Inflammatory macrophage treated with lipopolysaccharide for 1 hour (primary cell): Measurements from ENCODE around the gene FOSL2.
A peak's percentile ranks its signal among the peaks of the same experiment; 100 is the strongest.

ENCODE experiments used
- DNase-seq, 2 donors: peaks; one replicate each; pipeline ENCODE4 v3.0.0-alpha.2; 2020 to 2022

Gene FOSL2

DNA sequence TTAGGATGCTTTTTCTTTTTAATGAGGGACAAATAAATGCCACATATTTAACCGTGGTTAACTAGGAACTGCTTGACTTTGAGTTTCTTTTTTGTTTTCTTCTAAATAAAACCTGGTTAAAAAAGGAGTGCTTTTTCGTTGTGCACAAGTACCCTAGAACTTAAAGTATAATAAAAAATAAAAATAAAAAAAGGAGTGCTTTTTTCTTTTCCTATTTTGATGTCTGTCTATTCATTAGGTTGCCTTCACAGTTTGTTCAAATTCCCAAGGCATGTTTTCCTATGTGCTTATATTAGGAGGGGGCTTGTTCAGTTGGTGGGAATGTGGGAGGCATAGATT, 4.4 kb downstream of the FOSL2 start:
- DNase-seq = no peak

DNA sequence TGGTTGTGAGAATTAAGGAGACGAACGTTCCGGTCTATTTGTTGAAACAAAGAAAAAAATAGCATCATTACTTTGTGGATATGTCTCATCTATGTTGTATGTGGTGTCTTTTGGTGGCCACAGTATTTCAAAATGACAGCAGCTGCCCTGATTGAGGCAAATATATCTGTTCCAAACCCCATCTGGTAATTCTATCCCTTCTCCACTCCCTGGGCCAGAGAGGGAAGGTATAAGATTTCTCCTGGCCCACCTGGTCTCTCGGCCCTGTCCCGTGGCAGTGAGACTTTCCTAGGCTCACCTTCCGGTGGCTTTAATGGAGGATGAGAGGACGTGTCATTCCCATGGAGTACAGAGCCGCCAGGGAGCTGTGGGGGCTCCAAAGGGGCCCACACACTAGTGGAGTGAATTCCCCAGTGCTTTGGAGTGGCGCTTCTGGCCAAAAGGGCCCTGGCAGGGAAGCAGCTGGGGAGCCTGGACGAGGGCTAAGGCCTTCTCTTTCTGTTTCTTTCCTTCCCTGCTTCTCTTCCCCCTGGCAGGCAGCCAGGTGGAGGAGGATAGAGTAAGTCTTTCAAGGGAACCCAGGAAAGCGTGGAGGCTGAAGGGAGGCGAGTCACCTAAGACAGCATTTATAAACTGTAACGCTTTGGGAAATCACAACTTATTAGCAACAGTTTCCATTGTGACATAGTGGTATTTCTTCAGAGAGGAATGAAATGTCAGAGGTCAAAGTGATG, 5.6 kb downstream of the FOSL2 start:
- DNase-seq = peak; percentile 73 to 87

DNA sequence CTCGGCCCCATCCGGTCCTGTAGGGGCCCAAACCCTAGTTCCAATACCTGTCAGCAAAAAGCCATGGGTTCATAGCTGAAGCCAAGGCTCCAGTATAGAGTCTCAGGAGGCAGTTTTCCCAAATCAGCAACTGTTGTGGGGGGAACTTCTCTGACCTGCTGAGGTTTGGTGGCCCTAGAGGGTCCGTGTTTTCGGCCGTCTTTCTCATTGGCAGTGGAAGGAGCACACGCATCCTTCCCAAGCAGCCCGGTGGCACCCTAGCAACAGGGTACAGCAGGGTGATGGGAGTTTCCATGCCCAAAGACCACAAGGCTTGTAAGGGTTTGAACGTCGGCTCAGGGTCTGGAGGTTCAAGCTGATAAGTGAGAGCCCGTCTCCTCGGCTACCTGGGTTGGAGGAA, 6.6 kb downstream of the FOSL2 start:
- no peak for DNase-seq

DNA sequence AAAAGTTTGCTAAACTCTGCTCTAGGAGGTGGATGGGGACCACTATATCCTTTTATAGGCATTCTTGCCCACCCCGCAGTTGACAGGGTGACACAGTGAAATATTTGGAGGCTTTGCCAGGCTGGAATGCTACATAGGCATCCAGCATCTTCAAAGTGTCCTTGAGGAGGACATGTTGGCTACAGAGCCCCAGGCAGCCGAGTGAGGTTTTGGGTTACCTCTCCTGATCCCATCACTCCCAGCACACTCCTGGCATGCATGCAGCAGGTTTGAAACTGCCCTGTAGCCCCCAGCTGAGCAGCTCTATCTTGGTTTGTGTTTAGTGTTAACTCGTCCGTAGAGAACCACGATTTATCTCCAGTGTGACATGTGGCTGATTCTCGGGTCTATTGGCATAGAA, 7.3 kb downstream of the FOSL2 start:
- DNase-seq = no peak

DNA sequence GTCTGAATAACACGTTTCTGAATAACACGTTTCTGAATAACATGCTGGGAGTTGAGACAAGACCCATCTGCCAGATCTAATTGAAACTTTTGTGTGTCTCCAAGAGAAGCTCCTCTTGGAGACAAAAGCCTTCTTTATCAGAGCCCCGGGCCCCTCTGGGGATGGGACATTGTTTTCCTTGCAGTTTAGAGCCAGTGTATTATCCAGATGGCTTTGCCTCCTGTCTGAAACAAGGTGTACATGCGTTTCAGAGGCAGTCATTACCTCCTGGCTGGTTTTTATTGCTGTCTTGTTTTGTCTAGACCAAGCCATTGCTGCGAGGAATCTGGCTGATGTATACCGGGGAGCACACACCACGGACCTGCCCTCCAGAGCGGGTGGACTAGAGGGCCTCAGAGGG, 7.8 kb downstream of the FOSL2 start:
- DNase-seq = no peak

DNA sequence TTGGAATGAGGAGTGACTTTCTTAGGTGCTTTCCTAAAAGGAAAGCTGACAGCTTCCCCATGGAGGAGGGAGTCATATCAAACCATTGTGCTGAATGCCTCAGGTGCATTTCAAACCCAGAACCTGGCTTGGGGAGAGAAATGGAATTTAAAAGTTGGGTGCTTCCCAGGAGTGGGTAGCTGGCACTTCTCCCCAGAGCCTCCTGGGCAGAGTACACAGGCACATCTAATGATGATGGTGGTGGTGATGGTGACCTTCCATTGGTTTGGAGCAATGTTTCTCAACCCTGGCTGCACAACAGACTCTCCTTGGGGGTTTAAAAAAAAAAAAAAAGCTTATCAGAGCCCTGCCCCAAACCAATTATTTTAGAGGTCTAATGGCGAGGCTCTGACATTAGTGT, 8.3 kb downstream of the FOSL2 start:
- DNase-seq = no peak

DNA sequence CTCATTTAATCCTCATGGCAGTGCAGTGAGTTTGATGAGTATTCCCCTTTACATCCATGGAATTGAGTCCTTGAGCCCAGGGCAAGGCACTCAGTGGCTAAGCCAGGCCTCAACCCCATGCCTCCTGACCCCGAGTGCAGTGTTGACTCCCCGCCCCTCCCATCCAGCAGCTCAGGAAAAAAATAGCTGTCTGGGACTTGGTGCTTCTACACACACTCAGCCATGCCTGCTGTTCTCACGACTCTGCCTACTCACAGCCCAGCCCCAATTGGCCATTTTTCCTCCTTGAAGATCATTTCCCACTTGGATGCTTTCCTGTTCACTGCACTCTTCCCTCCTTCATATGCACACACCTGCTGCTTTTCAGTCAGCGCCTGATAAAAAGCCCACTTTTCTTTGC, 8.8 kb downstream of the FOSL2 start:
- DNase-seq = no peak

DNA sequence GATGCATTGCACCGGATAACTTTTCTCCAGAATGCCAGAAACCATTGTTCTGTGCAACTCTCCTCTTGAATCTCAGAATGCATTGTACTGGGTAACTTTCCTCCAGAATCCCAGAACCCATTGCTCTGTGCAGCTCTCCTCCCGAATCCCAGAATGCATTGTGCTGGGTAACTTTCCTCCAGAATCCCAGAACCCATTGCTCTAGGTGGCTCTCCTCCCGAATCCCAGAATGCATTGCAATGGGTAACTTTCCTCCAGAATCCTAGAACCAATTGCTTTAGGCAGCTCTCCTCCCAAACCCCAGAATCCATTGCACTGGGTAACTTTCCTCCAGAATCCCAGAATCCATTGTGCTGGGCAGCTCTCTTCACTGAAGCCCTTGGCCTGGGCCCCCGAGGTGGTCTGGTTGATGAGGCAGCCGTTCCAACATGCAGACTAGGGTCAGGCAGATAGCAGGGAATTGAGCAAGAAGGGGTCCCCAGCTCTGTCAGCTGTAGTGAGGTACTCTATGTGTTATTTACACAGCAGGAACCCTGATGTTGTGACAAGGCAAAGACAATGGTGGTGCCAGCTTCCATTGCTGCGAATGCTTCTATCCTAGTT, 9.4 kb downstream of the FOSL2 start:
- DNase-seq = no peak

DNA sequence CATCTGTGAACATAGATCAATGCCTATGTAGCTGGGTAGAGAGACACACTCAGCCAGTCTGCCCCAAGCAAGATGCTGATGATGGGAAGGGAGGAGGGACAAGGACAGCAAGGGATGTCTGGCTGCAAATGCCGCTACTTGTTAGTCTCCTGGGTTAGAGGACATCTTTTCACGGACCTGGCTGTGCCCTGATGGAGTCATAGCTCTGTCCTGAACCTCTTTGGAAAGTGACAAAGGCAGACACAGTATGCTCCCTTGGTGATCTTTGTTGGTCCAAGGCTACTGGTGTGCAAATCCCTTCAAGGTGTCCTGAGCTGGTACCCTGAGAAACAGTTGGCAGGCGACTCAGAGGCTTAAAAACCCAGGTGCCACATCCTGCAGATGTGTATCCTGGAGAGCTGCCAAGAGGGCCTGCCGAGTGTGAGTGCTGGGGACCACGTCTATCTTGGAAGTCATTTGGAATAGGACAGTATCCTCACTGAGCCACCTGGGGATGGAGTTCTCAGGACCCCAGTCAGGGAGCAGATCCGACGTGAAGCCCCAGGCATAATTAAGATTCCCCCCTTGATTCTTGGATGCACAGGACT, 10.8 kb downstream of the FOSL2 start:
- no peak for DNase-seq

DNA sequence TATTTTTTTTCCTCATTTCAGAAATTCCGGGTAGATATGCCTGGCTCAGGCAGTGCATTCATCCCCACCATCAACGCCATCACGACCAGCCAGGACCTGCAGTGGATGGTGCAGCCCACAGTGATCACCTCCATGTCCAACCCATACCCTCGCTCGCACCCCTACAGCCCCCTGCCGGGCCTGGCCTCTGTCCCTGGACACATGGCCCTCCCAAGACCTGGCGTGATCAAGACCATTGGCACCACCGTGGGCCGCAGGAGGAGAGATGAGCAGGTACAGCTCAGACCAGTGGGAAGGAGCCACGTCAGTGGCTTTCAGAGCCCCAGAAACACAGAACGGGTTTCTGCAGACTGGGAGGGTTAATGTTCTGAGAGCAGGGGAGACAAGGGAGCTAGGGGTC, 11.4 kb downstream of the FOSL2 start:
- DNase-seq = no peak

DNA sequence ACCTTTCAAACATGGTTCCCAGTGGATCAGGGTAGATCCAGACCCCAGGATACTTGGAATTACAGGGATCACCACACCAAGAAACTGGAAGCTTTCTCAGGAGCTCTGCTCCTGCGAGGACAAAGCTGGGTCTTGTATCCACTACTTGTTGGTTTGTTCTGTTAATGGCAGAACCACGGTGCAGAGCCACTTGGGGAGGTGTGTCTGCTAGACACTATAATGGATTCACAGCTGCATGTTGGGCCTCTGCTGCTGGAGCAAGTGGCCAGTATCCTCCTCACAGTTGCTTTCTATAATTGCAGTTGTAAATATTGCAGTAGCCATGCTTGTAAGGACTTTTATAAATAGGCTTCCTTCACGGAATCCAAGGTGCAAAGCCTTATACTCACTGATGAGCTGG, 12.9 kb downstream of the FOSL2 start:
- no peak for DNase-seq

DNA sequence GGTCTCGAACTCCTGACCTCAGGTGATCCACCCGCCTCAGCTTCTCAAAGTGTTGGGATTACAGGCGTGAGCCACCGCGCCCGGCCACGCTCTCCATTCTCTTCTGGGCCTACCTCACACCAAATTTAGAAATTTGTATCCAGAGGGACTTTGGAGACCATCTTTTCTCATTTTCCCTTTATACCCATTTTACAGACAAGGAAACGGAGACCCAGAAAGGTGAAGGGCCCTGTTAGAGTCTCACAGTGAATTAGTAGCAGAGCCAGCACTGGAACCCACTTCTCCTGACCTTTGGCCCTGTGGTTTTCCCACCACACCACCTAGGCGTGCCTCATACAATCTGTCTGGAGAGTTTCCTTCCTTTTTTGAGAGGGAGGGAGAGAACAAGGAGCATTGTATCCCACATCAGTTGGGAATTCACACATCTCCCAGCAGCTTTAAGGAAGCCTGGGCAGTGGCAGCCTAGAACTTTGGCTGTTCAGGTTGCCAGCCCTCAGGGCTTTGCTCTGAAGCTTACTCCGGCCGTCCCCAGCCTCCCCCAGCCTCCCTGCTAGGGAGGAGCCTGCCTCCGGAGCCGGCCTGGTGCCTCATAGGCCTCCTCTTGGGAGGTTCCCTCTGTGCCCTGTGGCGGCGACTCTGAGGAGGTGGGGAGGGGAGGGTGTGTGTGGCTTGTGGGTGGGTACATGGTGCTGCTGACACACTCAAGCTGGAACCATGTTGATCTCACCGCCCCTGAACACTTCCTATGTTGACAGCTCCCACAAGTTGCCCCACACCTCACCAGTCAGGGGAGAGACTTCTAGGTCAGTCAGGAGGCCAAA, 13.8 kb downstream of the FOSL2 start:
- DNase-seq = peak; percentile 89 to 97

DNA sequence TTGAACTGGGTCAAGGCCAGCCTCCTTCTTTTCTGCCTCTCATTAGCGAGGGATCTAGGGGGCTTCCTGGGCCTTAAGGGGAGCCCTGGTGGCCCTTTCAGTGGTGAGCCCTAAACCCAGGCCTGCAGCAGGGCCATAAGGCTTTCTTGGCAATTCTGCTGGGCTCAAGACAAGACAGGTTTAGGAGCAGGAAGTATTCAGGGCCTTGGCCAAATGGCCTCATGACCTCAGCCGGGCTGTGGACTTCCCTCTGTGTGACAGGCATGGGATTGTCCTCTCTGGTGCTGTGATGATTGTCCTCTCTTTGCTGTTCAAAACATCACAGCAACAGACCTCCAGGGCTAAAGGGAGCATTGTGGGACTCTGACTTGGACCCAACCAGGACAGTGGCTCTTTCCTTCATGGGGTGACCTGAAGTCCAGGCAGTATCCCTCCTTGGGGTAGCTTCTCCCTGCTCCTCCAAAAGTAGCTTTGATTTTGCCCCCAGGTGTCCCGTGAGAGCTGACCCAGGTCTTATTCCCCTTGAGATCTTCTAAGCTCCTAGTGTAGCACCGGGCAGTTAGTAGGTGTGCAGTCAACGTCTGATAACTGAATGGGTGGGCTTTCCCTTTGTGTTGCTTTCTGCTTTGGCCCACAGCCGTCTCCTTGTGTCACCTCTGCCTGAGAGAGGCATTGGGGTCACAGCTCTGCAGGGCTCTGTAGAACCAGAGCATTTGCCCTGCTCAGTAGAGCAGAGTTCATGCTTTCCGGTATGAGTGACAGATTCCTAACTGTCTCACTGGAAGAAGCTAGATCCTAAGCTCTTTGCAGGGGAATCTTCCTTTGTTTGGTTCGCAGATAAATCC, 14.7 kb downstream of the FOSL2 start:
- DNase-seq = peak; percentile 64 to 77

DNA sequence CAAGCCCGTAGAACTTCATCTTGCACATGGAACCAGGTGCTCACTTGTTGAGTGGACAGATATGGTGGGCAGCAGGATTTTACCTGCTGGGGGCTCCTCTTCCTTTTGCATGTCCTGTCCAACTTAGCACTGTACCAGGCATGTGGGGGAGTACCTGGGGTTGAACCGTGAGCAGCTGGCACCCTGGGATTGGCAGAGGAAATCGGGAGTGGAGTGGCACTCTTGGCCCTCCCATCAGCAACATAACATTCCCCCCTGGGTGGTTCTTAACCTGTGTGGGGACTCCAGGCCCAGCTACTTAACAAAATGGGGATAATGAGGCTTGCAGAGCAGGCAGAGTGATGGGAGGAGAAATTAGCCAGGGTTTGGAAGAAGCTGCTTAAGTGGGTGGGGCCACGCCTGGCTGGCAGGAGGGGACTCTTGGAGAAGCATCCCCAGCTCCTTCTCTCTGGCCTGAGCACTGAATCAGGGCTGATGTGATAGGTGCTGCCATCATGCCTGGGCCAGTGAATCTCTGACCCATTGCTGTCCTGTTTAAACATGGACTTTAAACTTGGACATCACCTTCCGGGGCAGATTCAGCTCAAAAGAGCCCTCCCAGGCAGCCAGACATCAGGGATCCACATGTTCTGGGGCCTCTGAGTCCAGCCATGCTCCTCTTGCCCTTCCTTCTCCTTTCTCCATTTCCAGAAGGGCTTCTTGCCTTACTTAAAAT, 15.5 kb downstream of the FOSL2 start:
- DNase-seq = no peak

DNA sequence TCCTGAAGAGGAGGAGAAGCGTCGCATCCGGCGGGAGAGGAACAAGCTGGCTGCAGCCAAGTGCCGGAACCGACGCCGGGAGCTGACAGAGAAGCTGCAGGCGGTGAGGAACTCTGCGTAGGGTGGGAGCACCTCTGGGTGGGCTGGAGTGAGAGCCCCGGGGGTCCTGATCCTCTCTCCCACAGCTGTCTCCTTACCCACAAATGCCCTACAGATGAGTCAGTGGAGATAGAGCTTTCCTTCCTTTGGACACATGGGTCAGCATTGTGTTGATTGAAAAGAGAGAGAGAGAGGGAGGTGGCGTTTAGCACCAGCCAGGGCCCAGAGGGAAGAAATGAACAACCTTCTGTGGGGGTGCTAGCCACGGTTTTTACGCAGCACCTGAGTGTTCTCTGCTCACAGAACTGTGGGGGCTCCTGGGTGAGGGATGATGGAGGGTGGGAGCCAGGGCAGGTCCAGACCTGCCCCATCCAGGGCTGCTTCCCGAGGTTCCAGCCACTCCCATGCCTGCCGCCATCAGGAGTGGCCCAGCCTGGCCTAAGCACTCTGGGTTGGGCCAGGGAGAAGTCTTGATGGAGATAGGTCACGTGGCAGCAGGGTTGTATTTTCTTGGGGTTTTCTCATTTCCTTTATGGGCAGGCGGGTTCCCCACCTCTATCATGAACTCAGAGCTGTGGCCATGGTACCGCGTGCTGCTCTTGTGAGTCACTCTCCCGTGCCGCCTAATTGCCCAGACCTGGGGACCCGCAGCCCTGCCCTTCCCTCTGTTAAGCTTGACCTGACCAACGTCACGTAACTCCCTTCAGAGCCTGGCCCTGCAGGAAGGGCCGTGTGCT, 16.3 kb downstream of the FOSL2 start:
- peak; percentile 86 for DNase-seq

DNA sequence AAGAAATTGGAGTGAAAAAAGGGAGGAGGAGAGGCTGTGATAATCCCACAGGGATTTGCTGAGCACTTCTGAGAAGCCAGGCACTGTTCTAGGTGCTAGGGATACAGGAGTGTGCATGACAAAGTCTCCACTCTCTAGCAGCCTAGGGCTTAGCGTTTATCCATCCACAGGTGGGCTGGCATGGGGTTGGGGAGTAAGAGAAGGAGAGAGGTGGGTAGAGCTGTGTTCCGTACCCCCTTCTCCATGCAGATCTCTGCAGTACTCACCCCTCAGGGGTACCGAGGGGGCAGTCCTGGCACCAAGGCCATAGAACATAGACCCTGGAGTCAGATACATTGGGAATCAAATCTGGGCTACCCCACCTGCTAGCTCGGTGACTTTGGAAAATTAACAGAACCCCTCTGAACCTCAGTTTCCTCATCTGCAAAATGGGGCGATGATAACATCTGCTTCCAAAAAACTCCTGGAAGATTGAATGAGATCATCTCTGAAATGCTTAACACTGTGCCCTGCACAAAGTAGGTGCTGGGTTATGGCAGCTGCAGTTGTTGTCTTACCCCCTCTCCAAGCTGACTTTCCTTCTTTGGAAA, 18.6 kb downstream of the FOSL2 start:
- no peak for DNase-seq

DNA sequence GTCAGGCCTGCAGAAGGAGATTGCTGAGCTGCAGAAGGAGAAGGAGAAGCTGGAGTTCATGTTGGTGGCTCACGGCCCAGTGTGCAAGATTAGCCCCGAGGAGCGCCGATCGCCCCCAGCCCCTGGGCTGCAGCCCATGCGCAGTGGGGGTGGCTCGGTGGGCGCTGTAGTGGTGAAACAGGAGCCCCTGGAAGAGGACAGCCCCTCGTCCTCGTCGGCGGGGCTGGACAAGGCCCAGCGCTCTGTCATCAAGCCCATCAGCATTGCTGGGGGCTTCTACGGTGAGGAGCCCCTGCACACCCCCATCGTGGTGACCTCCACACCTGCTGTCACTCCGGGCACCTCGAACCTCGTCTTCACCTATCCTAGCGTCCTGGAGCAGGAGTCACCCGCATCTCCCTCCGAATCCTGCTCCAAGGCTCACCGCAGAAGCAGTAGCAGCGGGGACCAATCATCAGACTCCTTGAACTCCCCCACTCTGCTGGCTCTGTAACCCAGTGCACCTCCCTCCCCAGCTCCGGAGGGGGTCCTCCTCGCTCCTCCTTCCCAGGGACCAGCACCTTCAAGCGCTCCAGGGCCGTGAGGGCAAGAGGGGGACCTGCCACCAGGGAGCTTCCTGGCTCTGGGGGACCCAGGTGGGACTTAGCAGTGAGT, 19.4 kb downstream of the FOSL2 start:
- DNase-seq = no peak

DNA sequence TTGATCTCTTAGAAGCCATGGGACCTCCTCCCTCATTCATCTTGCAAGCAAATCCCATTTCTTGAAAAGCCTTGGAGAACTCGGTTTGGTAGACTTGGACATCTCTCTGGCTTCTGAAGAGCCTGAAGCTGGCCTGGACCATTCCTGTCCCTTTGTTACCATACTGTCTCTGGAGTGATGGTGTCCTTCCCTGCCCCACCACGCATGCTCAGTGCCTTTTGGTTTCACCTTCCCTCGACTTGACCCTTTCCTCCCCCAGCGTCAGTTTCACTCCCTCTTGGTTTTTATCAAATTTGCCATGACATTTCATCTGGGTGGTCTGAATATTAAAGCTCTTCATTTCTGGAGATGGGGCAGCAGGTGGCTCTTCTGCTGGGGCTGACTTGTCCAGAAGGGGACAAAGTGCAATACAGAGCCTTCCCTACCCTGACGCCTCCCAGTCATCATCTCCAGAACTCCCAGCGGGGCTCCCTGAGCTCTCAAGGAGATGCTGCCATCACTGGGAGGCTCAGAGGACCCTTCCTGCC, 20.0 kb downstream of the FOSL2 start:
- DNase-seq = no peak

DNA sequence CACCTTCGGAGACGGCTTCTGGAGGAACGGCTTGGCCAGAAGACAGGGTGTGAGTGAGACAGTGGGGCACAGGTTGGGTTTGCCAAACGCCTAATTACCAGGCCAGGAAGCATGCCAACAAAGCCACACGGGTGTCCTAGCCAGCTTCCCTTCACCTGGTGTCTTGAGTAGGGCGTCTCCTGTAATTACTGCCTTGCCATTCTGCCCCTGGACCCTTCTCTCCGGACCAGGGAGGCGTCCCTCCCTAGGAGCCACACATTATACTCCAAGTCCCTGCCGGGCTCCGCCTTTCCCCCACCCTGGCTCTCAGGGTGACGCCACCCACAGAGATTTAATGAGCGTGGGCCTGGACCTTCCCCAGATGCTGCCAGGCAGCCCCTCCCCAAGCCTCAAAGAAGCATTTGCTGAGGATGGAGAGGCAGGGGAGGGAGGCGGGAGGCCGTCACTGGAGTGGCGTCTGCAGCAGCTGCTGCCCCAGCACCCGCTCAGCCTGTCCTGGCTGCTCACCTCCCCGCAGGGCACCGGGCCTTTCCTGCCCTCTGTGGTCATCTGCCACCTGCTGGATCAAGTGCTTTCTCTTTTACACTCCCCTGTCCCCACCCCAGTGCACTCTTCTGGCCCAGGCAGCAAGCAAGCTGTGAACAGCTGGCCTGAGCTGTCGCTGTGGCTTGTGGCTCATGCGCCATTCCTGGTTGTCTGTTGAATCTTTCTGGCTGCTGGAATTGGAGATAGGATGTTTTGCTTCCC, 20.7 kb downstream of the FOSL2 start:
- DNase-seq = no peak
